Measurements from ENCODE around the gene ZNF837.

The ZNF837 gene

DNA sequence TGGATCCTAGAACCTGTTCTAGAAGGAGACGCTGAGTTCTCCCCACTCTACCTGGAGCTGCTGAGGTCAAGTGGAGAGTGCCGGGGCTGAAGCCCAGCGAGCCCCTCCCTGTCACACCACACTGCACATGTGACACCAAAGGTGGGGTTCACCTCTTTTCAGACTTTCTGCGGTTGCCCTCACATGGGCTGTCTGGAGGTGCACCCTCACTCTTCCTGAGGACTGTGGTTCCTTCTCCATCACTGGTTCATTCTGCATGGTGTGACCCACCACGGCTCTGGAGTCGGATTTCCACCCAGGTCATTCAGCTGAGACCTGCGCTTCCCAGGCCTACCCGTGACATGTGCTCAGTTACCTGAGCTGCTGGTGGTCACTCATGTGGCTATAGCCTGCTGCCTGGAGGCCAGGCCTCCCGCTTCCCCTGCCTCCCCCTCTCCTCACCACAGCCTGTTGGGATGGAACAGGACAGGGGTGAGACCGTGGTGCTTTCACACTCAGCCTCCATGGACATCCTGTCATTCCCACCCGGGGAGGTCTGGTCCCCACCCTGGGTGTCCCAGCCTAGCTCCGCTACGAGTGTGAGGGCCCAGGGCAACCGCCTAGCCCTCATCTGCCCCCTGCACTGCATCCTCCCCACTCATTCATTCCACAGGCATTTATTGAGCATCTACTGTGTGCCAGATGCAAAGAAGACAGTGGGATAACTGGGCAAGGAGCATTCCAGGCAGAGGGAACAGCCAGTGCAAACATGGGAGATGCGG, 26.9 kb downstream of the ZNF837 start:
- no peak overlapping the region for H3K4me3 ChIP-seq (ENCODE audit: control insufficient read depth, low read depth, low read length)
- DNase-seq (ENCODE audit: low read depth): no peak
- no peak for TF ChIP-seq CTCF (conservative IDR thresholded peaks at IDR 0.05; ENCODE audit: control insufficient read depth, insufficient read depth, low read depth, low read length)

DNA sequence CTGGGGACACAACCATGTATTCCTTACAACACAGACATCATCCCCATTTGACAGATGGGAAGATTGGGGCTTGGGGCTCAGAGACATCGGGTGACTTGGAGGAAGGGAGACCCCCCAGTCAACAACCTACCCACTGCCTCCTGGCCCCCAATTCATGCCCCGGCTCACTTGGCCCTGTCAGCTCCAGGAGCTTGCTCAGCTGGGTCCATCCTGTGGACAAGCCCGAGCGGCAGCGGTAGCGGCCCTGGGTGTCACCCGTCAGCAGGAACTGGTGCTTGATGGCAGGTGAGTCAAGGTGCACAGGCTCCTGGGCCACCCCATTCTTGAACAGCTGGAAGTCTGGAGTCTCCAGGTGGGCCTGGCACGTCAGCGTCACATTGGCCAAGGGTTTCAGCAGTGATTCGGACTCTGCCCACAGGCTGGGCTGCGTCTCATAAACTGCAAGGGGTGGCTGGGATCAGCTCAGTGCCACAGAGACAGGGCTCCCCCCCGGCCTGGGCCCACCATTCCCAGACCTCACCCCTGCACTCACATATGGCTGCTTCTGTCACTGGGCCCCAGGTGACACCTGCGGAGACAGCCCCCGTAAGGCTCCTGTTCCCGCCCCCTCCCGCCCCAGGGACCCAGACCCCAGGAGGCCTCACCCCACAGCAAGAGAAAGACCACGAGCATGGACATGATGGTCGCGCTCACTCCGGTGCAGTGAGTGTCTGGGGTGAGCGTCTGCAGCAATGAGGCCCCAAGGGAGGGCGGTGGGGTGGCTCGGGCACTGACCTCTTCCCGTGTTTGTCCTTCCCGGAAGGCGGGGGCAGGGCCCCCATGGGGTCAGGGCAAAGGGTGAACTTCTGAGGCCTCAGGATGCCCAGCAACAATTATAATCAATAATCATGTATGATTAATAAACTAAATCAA, 27.8 kb downstream of the ZNF837 start, which contains the start of gene A1BG:
Gene A1BG (minus strand): TSS at position 733 of the 912 bp plus-strand sequence. CDS start 55 bp downstream, at position 678.
- no peak within 1 kb of the TSS for H3K4me3 ChIP-seq (ENCODE audit: control insufficient read depth, low read depth, low read length)
- no peak for TF ChIP-seq CTCF (conservative IDR thresholded peaks at IDR 0.05; ENCODE audit: control insufficient read depth, insufficient read depth, low read depth, low read length)
- DNase-seq (ENCODE audit: low read depth): no peak

- no peak for TF ChIP-seq CTCF (conservative IDR thresholded peaks at IDR 0.05; ENCODE audit: control insufficient read depth, insufficient read depth, low read depth, low read length)
- no peak overlapping the region for H3K4me3 ChIP-seq (ENCODE audit: control insufficient read depth, low read depth, low read length)
- no peak for DNase-seq (ENCODE audit: low read depth)
These were observed 28.7 kb downstream of the ZNF837 start for GRCh38 chr19:58351990-58352755.

DNA sequence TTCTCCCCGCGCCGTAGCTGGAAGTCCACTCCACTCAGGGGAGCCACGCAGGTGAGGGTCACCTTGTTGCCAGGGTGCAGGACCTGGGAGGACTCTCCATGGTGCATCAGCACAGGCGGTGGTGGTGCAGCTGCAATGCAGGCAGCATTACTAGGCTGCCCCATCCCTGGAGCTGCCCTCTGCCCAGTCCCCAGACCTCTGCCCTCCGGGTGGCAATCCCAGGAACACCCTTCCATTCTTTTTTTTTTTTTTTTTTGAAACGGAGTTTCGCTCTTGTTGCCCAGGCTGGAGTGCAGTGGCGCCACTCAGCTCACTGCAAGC, 29.3 kb downstream of the ZNF837 start:
- no peak for TF ChIP-seq CTCF (conservative IDR thresholded peaks at IDR 0.05; ENCODE audit: control insufficient read depth, insufficient read depth, low read depth, low read length)
- H3K4me3 ChIP-seq (ENCODE audit: control insufficient read depth, low read depth, low read length): no peak overlapping the region
- DNase-seq (ENCODE audit: low read depth): no peak

- DNase-seq (ENCODE audit: low read depth): no peak
- H3K4me3 ChIP-seq (ENCODE audit: control insufficient read depth, low read depth, low read length): no peak overlapping the region
- no peak for TF ChIP-seq CTCF (conservative IDR thresholded peaks at IDR 0.05; ENCODE audit: control insufficient read depth, insufficient read depth, low read depth, low read length)
These were observed 29.8 kb downstream of the ZNF837 start for GRCh38 chr19:58350871-58351557.
